Activated CD4-positive, CD25-positive, alpha-beta regulatory T cell treated with anti-CD3 and anti-CD28 coated beads, Interleukin-2, amount 50 U/mL, for 16 hours (primary cell): ENCODE data around the gene VOPP1.
"Not testable (repeated sequence)": the region's sequence is repeated elsewhere in the genome, so short reads cannot be mapped to it uniquely, and the experiment has no call there.

Experiments used
- DNase-seq: peaks from one replicate; pipeline ENCODE4 v3.0.0-alpha.2; 2020; ENCODE audit warnings: low read depth, low spot score

VOPP1 gene, protein sequence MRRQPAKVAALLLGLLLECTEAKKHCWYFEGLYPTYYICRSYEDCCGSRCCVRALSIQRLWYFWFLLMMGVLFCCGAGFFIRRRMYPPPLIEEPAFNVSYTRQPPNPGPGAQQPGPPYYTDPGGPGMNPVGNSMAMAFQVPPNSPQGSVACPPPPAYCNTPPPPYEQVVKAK

GRCh38 chr7:55572378-55573233, at the start of gene VOPP1:
Gene VOPP1, minus strand, starts transcription at chr7:55572502. Its CDS starts 178 bp downstream, at chr7:55572324.
- no peak for DNase-seq

DNA sequence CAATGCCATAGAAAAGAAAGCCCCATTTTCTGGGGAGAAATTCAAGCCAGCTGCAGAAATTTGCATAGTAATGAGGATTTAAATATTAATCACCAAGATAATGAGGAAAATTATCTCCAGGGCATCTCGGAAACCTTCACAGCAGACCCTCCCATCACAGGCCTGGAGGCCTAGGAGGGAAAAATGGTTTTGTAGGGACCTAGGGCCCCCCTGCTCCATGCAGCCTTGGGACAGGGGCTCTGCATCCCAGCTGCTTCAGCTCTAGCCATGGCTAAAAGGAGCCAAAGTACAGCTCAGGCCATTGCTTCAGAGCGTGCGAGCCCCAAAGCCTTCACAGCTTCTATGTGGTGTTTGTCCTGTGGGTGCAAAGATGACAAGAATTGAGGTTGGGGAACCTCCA, 46.6 kb upstream of the VOPP1 start:
- no peak for DNase-seq

DNA sequence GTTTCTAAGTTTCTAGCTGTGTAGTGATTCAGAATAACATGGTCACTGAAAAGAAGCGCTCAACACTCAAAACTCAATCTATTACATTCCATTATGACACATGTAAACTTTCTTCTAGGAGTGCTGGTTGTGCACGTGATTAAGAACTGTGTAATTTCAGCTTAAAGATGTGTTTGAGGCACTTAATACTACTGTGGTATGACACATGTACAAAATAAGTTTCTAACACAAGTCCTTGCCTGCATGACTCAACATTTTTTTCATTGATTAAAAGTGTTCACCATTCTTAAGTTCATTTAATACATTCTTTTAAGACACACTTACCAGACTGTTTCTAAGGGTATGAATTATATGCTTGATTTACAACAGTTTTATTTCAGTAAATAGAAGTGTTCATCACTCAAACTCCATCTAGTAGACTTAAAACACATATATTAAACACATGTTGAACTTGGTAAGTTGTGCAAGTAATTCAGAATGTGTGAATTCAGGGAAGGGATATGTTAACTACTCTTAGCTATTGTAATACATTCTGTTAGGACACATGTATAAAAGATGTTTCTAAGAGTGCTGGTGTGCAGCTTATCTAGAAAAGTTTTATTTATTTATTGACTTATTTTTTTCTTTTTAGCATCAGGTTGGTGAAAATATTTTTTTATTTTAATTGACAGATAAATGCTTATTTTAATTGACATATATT, 42.2 kb upstream of the VOPP1 start:
- not testable (repeated sequence) for DNase-seq

DNA sequence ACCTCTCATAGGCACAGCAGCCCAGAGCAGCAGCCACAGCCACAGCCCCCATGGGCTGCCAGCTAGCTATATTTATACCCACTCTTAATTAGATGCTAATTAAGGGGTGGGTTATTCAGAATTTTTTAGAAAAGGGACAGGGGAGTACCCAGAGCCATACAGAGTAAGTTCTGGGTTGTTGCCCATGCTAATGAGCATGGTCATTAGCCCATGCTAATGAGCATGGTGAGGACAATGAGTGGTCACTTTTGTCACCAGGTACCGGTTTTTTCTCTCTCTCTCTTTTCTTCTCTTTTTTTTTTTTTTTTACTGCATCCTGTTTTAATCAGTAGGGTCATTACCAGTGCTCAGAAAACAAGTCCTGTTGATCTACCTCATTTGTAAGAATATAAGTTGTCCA, 37.4 kb upstream of the VOPP1 start:
- DNase-seq, result not testable (repeated sequence)

- not testable (repeated sequence) for DNase-seq
Measured at GRCh38 chr7:55605661-55606060, 33.4 kb upstream of the VOPP1 start.

DNA sequence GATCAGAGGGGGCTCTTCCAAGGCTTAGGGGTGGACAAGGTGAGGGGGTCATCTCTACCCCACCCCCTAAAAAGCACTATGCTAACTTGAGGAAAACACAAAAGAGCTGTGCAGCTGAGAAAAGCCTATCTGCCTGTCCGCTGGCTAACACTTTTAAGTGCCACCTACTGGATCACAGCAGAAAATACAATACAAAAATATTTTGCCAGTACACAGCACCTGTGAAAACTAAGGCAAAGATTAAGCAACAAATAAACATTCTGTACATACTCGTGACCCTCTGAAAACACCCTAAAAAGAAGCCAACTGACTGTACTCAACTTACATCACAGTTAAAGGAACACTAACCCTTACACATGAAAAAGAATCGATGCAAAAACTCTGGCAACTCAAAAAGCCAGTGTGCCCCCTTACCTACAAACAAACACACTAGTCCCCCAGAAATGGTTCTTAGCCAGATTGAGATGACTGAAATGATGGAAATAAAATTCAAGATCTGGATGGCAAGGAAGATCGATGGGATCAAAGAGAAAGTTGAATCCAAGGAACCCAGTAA, 25.7 kb upstream of the VOPP1 start:
- DNase-seq, result not testable (repeated sequence)

DNA sequence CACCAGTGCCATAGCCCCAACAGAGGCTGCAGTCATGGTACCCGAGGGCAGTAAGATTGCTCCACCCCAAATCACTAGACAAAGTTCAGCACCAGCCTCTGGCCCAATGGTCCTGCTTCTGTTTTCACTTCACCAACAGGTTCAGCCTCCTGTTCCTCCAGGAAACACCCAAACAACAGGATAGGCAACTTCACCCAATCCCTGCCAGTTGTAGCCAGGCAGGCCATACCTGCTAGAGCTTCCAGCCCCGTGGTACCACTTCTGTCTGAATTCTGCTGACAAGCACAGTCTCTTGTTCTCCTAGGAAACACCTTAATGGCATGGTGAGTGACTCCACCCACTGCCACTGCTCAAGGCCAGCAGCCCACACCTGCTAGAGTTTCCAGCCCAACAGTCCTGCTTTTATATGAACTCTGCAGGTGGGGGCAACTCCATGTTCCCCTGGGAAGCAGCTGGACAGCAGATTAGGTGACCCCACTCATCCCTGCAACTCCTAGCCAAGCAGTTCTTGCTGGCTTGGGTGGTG, 25.0 kb upstream of the VOPP1 start:
- DNase-seq, result not testable (repeated sequence)

DNA sequence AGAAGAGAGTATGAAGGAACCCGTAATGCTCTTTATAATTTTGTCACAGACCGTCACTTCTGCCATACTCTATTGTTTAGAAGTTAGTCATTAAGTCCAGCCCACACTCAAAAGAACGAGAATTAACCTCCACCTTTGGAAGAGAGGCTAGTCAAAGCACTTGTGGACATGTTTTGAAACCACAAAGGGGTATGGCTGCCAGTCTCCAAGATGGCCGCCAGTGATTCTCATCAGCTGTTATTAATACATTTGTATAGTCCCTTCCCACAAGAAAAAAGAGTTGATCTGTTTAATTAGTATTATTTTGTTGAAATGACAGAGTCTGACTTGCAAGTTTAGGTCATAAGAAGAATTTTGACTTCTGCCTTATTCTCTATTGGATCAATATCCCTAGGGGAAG, 23.2 kb upstream of the VOPP1 start:
- DNase-seq, result no peak

- DNase-seq, result no peak
Measured at GRCh38 chr7:55594870-55595269, 22.6 kb upstream of the VOPP1 start.

GRCh38 chr7:55594414-55594813, 22.1 kb upstream of the VOPP1 start:
- no peak for DNase-seq

DNA sequence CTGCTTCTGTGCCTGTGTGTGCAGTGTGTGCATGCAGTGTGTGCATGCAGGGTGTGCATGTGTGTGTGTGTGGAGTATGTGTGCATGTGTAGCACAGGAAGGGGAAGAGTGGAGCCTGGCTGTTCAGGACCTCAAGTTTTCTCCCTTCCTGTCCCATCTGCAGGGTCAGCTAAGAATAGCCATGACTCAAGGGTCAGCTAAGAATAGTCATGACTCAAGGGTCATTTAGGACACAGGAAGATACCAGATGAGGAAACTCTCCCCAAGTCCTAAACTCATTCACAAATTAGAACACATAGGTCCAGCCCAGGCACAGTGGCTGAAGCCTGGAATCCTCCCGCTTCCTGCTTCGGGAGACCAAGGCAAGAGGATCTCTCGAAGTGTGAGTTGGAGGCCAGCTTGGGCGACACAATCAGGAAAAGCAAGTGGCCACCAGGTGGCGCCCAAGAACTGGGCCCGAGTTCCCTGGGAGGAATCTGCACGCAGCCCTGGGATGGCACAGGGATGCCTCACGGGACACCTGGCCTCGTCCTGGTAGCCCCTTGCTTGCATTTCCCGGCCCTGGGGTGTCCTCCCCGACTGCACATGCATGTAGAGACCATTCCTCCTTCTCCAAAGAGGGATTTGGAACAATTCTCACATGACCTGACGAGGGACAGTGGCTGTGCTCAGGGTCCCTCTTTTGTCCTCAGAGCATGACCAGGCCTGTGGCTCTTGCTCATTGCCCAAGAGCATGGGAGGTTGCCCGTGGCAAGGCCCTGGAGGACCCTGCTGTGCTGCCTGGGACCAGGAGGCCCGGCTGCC, 21.4 kb upstream of the VOPP1 start:
- DNase-seq, result peak; percentile 47

- no peak for DNase-seq
Measured at GRCh38 chr7:55593172-55593514, 20.8 kb upstream of the VOPP1 start.

DNA sequence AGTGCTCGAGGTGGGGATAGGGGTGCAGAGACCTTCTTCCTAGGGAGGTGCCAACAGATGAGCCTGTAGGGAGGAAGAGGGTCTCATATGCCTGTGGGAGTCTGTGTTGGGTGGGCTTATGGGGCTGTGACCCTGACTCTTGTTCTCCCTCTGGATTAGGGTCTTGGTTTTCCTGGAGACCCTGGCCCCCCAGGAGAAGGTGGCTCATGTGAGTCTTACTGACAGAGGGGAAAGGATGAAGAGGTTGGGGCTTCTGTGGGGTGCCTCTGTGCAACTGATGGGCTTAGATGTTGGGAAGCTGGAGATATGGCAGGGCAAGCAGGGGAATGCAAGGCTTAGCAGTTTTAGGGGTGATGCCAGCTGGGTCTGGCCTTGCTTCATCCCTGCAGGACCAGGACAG, 20.2 kb upstream of the VOPP1 start:
- DNase-seq, result no peak

DNA sequence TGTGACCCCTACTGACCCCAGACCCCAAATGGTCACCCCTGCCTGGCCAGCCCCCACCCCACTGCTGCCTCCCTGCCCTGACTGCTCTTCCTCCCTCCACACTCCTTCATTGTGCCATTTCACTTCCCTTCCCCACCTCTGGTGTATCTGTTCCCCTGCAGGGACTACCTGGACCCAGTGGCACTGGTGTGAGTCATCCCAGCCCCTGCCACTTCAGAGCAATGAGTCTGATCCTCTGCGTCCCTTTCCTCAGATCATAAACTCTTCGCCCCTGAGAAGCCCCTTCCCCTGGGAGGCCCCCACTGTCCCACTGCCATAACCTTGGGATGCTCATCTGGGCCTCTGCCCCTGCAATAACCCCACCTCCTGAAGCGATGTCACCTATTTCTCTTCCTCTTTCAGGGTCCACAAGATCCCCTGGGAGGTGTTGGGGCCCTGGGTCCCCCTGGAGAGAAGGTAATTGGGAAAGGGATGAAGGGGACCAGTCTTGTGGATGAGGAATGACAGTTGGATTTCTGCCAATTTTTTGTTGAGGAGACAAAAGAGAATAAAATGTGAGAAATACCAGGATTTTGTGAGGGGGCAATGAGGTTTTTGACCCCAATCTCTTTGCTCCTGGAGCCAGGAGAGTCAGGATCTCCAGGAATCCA, 19.1 kb upstream of the VOPP1 start:
- no peak for DNase-seq

DNA sequence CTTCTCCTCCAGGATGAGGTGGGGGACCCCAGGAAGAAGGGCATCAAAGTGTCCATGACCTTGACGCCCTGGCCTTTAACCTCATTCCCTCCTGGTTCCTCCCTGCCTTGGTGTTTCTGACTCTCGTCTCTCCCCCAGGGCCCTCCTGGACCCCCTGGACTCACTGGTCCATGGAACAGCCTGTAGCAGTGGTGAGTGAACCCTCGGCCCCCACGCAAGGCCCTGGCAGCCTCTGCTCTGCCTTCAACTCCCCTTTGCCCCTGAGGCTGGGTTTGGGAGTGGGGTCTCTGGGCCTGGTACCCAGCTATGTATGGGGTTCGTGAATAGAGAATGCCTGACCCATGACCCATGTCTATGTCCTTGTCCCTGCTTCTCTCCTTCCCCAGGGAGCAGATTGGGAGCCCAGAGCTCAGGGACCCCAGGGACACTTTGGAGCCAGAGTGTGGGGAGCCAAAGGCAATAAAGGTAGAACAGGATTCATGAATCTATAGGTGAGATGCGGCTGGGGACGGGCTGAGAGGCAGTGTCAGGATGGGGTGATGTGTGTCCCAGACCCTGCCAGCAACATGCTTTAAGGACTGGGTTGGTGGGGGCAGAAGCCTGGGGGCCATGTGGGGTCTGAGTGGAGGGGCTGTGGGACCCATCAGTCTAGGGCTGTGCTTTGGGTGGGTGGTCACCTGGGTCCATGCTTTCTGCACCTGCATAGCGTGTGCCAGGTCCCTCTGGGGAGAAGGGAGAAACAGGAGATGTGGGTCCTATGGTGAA, 18.4 kb upstream of the VOPP1 start:
- no peak for DNase-seq

DNA sequence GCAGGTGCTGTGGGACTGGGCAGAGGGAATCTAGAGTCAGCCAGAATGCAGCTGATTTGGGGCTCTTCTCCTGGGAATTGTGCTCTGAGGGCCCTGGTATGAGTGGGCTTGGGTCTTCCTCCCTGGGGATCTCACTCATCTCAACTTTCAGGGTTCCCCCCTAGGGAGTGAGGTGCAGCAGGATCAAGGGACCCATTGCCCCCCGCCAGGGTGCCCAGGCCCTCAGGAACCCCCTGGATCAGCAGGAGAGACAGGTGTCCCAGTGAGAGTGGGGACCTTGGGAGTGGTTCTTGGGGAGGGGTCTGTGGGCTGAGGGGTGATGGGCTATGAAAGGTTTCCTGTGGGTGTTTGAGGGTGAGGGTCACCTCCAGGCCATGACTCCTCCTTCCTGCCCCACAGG, 17.6 kb upstream of the VOPP1 start:
- no peak for DNase-seq

- DNase-seq, result no peak
Measured at GRCh38 chr7:55588976-55589604, 16.8 kb upstream of the VOPP1 start.

DNA sequence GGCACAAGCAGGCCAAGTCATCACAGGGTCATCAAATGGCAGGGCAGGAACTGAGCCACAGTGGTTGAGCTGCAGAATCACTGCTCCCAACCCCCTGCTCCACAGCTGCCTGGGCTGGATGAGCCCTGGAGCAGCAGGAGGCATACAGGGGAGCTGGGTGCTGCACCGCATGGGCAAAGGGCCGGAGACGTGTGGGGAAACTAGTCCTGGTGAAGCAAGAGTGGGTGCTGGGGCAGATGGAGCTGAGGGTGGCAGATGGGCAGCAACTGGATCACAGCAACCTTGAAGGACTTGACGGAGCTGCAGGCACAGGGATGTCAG, 16.0 kb upstream of the VOPP1 start:
- no peak for DNase-seq

DNA sequence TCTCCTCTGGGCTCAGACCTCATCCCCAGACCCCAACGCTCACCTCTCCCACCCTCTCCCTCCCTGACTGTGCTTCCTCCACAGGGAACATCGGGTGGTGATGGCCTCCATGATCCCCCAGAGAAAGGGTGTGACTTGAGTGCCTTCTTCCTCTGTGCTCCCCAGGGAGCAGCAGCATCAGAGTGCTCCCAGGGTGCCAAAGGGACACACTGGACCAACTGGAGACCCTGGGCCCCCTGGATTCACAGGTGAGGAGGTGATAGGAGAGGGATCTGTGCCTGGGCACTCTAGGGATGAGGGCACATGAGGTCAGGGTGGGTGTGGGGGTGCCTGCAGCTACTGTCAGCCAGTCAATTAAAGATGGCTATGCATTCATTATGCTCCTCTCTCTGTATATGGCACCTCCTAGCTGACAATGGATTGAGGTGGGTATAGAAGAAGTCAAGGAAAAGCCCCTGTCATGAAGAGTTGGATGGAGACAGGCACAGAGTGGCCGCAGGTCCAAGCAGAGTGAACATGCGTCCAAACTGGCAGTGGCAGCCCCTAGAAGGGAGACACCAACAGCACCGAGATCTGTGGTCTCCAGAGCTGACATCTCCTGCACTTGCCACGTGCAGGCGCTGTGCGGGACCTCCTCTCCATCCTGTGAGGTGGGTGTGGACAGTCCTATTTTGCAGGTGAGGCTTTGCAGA, 15.5 kb upstream of the VOPP1 start:
- DNase-seq, result no peak
